Nucleus accumbens (tissue), 56 donors: ENCODE results near the gene KCNK4.

ENCODE experiments used
- DNase-seq, 56 donors: peaks; one replicate each; lab custom pipeline; 2025; lab: John Stamatoyannopoulos, UW

Gene KCNK4

DNA sequence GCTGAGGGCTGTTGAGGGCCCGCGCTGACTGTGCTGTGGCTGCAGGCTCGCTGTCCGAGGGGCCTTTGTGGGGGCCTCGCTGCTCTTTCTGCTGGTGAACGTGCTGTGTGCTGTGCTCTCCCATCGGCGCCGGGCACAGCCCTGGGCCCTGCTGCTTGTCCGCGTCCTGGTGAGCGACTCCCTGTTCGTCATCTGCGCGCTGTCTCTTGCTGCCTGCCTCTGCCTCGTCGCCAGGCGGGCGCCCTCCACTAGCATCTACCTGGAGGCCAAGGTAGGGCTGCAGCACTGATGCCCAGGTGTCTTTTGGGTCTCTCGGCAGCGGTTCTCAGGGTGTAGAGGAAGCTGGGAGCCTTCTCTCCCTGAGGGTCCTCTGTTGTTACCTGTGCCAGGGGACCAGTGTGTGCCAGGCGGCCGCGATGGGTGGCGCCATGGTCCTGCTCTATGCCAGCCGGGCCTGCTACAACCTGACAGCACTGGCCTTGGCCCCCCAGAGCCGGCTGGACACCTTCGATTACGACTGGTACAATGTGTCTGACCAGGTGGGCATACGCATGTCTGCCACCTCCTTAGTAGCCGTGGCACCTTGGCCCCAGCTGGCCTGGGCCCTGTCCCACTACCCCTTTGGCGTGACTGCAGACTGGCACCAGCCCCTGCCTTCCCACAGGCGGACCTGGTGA is 3.3 kb upstream of the KCNK4 start:
- DNase-seq, result no peak

DNA sequence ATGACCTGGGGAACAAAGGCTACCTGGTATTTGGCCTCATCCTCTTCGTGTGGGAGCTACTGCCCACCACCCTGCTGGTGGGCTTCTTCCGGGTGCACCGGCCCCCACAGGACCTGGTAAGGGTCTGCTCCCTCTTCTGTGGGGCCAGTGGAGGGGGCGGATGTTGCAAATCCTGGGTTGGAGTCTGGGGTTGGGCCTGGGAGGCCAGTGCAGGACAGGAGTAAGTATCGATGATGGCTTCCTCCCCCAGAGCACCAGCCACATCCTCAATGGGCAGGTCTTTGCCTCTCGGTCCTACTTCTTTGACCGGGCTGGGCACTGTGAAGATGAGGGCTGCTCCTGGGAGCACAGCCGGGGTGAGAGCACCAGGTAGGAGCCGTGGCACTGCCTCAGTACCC is 2.8 kb upstream of the KCNK4 start:
- no peak for DNase-seq

DNA sequence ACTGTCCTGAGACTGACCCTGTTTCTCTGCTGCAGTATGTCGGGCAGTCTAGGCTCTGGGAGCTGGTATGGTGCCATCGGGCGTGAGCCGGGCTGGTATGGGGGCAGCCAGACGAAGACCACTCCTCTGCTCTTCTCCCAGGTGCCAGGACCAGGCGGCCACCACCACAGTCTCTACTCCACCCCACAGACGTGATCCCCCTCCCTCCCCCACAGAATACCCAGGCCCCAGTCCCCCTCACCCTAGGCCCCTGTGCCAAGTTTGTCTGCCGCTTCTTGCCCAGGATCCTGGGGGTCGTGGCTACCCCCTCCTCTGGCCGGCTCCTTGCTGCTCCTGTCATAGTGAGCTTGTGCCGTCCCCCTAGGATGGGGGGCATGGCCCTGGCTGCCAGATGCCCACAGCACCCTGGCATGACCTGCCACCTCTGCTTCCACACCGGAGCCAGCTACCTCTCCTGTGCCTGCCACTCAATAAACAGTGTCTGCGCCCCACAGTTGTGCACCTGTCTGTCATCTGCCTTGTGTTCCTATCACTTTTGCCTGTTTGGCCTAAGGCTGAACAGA is 2.0 kb upstream of the KCNK4 start:
- no peak for DNase-seq

DNA sequence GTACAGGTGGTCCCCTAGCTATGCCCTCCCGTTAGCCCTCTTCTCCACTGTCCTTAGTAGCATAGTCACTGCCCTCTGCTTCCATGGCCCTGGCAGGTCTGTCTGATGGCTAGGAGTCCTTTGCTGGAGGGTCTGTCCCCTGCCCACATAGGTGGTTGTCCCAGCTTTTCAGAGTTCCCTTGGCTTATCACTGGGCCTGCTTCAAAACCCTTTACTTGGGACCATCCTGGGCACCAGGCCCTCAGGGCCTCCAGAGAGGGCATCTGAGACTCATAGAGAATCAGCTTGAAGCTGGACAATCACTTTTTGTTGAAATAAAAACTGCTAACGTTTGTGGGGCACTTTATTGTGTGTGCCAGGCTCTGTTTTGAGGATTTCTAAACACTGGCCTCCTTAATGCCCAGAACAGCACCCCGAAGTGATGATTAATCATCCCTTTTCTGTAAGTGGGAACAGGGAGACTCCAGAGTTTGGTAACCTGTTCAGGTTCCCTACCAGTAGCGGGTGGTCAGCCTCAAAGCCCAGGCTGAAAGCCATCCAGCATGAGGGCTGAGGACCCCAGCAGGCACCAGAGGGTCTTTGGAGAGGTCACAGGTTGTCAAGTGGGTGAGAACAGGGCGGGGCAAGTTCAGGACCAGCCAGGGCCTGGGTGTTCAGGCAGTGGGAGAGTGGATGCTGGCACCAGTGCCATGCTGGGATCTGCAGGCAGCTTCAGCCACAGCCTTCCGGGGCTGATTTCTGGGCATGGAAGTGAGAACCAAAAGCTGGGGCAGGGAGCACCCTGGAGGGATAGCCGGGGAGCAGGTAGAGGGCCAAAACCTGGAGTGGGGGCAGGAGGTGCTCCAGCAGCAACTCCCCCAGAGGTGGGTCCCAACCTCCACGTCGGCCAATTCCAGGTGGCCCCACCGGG is 495 bp upstream of the KCNK4 start:
- no peak for DNase-seq

DNA sequence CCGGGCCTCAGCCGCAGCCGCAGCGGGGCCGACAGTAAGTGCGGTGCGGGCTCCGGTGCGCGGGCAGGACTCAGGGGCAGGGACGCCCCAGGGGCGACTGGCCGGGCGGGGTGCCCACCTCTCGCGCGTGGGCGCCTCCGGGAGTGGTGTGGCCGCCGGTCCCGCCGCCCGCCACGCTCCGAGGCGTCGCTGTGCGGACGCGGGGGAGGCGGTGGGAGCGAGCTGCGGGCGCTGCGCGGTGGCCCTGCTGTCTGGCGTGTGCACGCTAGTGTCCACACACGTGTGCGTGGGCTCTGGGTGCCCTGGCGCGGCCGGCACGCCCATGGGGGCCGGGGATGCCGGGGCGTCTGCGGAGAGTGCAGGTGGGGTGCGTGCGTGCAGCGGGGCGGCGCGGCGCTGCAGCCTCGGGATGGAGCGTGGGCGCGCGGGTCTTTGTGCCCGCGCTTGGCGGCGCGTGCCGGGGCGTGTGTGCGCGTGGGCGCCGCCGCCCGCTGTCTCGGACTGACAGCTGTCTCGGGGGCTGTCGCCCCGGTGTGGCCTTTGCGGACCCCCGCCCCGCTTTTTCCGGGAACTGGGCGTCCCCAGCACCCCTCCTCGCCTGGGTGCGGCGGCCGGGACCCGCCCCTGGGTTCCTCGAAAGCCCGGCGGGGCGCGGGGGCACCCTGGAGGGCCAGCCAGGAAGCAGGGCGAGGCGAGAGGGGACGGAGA is 804 bp downstream of the KCNK4 start:
- peak in 2 of 56 donors; percentile 15 to 55 for DNase-seq

DNA sequence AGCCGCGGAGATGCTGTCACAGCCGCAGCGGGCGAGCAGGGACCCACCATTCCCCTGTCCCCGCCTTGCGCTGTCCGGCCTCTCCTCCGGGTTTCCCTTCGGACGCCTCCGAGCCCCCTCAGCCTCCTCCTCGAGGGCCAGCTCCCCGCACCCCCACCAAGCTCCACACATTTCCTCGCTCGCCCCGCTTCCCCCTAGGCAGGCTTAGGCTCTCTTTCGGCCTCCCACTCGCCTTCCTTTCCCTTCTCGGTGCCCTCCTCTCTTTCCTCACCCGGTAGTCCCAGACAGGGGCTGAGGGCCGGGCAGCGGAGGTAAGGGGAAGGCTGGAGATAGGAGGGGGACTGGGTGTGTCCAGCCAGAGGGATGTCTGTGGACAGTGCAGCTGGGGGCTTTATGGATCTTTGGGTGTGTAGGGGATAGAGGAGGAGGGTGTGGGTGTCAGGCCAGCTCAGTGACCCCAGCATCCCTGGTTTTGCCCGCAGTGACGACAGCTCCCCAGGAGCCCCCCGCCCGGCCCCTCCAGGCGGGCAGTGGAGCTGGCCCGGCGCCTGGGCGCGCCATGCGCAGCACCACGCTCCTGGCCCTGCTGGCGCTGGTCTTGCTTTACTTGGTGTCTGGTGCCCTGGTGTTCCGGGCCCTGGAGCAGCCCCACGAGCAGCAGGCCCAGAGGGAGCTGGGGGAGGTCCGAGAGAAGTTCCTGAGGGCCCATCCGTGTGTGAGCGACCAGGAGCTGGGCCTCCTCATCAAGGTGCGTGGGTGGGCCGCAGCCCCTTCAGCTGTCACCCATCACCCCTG is 1.6 kb downstream of the KCNK4 start:
- DNase-seq, result peak in 1 of 56 donors; percentile 11

DNA sequence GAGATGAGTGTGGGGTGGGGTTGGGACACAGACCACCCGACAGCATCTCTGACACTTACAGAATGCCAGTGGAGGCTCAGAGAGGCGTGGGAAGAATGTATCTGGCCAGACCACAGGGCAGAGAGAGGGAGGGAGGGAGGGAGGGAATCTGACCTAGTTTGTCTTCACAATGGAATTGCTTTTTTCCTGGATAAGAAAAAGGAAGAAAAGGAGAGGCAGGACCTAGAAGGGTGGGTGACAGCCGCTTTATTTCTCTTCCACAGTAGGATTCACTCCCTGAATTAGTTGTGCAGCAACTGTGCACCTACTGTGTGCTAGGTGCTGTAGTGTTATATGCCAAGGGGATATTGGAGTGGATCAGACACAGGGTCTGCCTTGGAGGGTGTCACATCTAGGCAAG is 3.7 kb downstream of the KCNK4 start:
- DNase-seq, result no peak

DNA sequence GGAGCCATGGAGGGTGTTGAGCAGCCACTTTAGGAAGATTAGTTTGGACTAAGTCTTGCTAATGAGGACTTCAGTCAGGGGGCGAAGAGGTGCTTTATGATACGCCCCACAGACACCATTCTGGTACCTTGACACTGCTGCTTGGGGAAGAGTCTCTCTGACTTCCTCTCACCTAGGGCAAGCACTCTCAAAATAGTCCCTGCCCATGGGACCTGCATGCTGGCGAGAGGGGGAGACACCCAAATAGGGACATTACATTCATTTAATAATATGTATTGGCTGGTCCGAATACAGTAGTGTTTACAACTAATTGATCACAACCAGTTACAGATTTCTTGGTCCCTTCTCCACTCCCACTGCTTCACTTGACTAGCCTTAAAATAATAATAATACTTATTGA is 4.7 kb downstream of the KCNK4 start:
- DNase-seq, result no peak

DNA sequence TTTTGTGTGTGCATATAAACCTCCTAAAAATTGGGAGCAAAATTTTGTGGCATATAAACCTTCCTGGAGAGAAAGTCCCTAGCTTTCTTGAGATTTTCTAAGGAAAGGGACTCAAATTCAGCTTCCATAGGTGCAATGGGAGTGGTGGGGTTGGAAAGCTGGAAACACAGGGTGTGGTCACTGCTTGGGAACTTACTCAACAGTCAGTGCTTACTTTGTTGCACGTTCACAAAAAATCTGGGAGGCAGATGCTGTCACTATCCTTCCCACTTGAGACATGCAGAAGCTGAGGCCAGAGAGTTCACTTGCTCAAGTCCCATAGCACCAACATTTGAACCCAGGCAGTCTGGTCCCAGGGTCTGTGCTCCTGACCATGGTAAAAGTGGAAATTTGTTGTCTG is 5.1 kb downstream of the KCNK4 start:
- no peak for DNase-seq

DNA sequence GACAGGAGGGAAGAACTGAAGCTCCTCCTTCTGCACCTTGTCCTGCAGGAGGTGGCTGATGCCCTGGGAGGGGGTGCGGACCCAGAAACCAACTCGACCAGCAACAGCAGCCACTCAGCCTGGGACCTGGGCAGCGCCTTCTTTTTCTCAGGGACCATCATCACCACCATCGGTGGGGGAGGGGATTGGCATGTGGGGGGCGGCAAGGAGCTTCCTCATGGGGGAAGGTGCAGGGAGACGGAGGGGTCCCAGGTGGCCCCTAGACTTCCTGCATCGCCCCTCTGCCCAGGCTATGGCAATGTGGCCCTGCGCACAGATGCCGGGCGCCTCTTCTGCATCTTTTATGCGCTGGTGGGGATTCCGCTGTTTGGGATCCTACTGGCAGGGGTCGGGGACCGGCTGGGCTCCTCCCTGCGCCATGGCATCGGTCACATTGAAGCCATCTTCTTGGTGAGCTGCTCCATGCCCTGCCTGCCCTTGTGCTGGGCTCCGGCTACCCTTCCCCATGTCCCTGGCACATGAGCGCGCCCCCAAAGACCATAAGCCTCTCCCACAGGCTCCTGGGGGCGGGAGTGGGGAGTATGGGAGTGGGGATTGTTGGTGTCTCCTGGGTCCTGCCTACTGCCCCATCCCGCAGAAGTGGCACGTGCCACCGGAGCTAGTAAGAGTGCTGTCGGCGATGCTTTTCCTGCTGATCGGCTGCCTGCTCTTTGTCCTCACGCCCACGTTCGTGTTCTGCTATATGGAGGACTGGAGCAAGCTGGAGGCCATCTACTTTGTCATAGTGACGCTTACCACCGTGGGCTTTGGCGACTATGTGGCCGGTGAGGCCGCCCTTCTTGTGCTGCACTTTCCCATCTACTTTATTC is 6.0 kb downstream of the KCNK4 start:
- DNase-seq, result no peak

DNA sequence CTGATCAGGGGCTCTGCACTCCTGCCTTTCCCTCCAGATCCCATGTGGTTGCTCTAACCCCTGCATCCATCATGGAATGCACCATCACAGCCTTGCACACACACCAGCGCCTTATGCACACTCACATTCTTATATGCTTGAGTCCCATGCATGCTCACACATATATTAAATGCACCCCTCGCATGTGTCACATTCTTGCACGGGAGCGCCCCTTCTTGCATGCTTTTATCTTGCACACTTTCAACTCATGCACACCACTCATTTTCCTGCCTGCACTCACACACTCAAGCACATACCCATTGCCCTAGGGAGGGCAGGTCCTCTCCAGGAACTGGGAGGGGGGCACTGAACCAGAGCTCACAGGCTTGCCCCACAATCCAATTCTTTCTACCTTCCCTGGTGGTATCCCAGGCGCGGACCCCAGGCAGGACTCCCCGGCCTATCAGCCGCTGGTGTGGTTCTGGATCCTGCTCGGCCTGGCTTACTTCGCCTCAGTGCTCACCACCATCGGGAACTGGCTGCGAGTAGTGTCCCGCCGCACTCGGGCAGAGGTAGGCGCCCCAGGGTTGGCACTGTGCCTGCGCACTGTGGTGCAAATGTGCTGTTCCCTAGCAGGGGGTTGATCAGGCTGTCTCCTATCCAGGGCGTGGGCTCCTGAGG is 6.7 kb downstream of the KCNK4 start:
- DNase-seq, result no peak

DNA sequence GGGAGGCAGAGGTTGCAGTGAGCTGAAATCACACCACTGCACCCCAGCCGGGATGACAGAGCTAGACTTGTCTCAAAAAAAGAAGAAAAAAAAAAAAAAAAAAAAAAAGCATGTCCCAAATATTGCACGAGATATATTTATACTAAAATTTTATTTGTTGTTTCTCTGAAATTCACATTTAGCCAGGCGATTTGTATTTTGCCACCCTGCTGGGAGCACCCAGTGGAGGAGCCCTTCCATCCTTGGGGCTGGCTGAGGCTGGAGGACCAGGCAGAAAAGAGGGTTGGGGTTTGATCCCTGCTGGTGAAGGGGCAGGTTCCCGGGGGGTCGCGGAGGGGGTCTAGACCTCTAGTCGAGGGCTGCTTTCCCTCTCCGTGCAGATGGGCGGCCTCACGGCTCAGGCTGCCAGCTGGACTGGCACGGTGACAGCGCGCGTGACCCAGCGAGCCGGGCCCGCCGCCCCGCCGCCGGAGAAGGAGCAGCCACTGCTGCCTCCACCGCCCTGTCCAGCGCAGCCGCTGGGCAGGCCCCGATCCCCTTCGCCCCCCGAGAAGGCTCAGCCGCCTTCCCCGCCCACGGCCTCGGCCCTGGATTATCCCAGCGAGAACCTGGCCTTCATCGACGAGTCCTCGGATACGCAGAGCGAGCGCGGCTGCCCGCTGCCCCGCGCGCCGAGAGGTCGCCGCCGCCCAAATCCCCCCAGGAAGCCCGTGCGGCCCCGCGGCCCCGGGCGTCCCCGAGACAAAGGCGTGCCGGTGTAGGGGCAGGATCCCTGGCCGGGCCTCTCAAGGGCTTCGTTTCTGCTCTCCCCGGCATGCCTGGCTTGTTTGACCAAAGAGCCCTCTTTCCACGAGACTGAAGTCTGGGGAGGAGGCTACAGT is 8.1 kb downstream of the KCNK4 start:
- peak in 53 of 56 donors; percentile 10 to 82 (median 59) for DNase-seq

DNA sequence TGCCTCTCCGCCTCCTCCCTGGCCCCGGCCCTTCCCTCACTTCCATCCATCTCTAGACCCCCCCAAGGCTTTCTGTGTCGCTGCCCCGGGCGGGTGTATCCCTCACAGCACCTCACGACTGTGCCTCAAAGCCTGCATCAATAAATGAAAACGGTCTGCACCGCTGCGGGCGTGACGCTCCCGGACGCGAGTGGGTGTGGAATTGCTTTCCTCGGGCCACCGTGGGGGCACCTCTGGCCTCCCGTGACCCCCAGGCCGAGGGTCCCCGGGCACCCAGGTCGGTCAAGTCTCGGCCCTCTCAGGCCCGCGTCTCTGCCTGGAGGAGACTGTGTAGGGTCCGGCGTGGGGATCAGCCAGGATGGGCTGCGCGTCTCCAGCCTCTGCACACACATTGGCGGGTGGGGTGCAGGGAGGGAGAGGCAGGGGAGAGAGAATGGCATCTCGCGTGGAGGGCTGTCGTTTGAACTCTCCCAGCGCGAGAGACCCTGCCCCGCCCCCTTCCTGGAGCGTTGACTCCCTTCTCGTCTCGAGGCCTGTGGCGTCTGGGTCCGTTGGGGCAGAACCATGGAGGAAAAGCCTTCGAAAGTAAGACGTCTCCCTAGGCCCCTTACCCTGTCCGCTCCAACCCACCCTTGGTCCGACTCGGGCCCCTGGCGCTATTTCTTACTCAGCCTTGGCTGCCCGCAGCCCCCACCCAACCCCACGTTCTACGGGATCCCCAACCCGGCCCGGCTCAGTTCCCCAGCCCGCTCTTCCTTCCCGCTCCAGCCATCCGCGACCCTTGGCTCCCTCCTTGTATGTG is 8.9 kb downstream of the KCNK4 start, which contains the start of gene CATSPERZ:
Gene CATSPERZ, plus strand, starts transcription at position 512 of the 802 bp plus-strand sequence. Its CDS starts 53 bp downstream, at position 565.
- DNase-seq, result peak in 4 of 56 donors; percentile 34 to 49 (median 44)

DNA sequence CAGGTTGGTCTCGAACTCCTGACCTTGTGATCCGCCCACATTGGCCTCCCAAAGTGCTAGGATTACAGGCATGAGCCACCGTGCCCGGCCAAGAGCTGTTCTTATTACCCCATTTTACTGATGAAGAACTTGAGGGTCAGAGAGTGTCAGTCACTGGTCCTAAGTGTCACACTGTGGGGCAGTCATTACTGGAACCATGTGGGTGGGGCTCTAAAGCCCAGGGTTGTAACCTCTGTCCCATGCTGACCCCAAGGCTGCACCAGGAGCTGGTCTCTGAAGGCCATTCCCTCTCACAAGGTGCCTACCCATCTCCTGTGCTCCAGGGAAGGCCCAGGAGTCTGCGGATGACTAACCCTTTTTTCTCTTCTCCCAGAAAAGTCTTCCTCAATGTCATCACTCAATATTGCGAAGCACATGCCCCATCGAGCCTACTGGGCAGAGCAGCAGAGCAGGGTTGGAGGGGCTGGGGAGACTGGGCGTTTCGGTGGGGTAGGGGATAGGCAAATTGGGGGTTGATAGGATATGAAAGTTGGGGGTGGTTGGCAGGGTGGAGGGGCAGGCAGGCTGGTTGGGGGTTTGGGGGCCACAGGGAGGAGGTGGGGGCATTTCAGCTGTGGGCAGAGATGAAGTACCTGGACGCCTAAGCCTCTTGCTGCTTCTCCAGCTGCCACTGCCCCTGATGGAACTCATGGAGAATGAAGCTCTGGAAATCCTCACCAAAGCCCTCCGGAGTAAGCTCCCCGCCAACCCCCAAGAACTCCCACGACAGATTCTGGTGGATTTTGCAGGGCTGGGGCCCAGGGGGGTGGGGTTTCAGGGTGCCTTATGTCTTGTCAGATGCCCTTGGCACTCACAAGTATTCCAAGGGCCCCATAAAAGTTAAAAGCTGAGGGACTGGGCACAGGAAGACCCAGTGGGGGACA is 12.3 kb downstream of the KCNK4 start:
- DNase-seq, result no peak

DNA sequence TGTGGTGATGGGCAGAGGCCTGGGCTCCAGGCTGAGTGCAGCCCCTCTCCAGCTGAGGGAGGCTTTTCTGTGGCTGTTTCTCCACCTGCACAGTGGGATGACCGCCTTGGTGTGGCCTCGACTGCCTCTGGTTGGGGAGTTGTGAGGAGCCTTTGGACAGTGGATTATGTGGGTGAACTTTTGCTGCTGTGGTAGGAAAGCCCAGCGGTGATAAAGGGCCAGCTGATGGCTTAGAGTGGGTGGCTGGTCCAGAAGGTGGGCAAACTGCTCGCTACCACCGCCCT is 12.9 kb downstream of the KCNK4 start:
- DNase-seq, result no peak
